ENCODE results near the gene KIF6.

The KIF6 gene

DNA sequence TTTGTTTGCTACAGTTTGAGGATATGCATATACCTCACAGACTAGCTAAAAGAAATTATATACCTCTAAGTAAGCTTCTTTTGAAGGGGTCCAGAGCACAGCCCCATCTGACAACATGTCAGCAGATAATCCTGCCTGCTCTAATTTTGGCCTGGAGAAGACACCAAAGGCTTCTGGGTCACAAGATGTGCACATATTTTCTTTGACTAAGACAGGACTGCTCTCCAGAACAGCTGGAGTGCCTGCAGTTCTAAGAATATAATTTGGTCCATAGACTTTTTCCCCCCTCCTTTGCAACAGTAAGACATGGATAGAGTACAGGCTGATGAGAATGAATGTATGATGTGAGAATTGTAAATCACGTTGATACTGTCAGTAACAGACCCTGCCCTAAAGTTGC lies 294.8 kb downstream of the KIF6 start:
- Histone ChIP-seq H3K36me3 (ENCODE audit: low read length) (no peaks in the 10 kb centered on the region), H3K4me3 (ENCODE audit: insufficient read depth, low read length, poor library complexity, severe bottlenecking) (no peak overlapping the region), H3K9me2 (replicated peaks; ENCODE audit: insufficient read depth, low read length) (no peaks in the 10 kb centered on the region), H4K20me1 (ENCODE audit: low read depth, low read length) (no peaks in the 10 kb centered on the region), H3K9me3 (ENCODE audit: insufficient read depth, low read length) (no peaks in the 10 kb centered on the region), H2AFZ (ENCODE audit: low read depth, low read length, severe bottlenecking) (no peak overlapping the region), H3K27ac (ENCODE audit: low read depth, low read length) (no peak overlapping the region), H3K9ac (ENCODE audit: low read length) (no peak overlapping the region), H3K4me2 (ENCODE audit: low read depth, low read length, poor library complexity, severe bottlenecking) (no peak overlapping the region), H3K27me3 (ENCODE audit: low read length) (no peaks in the 10 kb centered on the region), H3F3A (ENCODE audit: insufficient read depth) (no peaks in the 10 kb centered on the region), H3K79me2 (ENCODE audit: insufficient read depth, low read length) (no peaks in the 10 kb centered on the region)
- TF ChIP-seq EZH2phosphoT487 (conservative IDR thresholded peaks at IDR 0.05; ENCODE audit: low read length): no peak
- TF ChIP-seq, protein P1, sequence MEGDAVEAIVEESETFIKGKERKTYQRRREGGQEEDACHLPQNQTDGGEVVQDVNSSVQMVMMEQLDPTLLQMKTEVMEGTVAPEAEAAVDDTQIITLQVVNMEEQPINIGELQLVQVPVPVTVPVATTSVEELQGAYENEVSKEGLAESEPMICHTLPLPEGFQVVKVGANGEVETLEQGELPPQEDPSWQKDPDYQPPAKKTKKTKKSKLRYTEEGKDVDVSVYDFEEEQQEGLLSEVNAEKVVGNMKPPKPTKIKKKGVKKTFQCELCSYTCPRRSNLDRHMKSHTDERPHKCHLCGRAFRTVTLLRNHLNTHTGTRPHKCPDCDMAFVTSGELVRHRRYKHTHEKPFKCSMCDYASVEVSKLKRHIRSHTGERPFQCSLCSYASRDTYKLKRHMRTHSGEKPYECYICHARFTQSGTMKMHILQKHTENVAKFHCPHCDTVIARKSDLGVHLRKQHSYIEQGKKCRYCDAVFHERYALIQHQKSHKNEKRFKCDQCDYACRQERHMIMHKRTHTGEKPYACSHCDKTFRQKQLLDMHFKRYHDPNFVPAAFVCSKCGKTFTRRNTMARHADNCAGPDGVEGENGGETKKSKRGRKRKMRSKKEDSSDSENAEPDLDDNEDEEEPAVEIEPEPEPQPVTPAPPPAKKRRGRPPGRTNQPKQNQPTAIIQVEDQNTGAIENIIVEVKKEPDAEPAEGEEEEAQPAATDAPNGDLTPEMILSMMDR (IDR thresholded peaks at IDR 0.05; ENCODE audit: insufficient read depth, low read length, poor library complexity, severe bottlenecking): no peak

DNA sequence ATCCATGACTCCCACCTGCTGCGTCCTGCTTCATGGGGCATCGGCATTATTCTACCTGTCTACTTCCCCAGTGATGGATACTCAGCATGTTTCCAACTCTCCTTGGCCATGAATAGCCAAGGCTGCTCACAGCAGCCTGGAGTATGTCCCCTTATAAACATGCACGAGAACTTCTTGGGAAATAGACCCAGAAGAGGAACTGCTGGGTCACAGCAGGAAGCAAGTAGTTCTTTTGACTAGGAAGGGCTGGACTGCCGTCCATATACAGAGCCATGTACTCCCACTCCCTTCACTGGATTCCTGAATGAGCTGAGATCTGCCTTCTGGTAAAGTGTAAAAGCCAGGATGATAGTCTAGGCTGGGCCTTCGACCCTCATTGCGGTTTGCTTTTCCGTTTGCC lies 296.4 kb downstream of the KIF6 start:
- Histone ChIP-seq H3F3A (ENCODE audit: insufficient read depth) (no peaks in the 10 kb centered on the region), H4K20me1 (ENCODE audit: low read depth, low read length) (no peaks in the 10 kb centered on the region), H3K36me3 (ENCODE audit: low read length) (no peaks in the 10 kb centered on the region), H3K9me3 (ENCODE audit: insufficient read depth, low read length) (no peaks in the 10 kb centered on the region), H3K79me2 (ENCODE audit: insufficient read depth, low read length) (no peaks in the 10 kb centered on the region), H3K4me3 (ENCODE audit: insufficient read depth, low read length, poor library complexity, severe bottlenecking) (no peak overlapping the region), H3K27ac (ENCODE audit: low read depth, low read length) (no peak overlapping the region), H3K9ac (ENCODE audit: low read length) (no peak overlapping the region), H2AFZ (ENCODE audit: low read depth, low read length, severe bottlenecking) (no peak overlapping the region), H3K9me2 (replicated peaks; ENCODE audit: insufficient read depth, low read length) (no peaks in the 10 kb centered on the region), H3K27me3 (ENCODE audit: low read length) (no peaks in the 10 kb centered on the region), H3K4me2 (ENCODE audit: low read depth, low read length, poor library complexity, severe bottlenecking) (no peak overlapping the region)
- no peak for TF ChIP-seq EZH2phosphoT487 (conservative IDR thresholded peaks at IDR 0.05; ENCODE audit: low read length)

DNA sequence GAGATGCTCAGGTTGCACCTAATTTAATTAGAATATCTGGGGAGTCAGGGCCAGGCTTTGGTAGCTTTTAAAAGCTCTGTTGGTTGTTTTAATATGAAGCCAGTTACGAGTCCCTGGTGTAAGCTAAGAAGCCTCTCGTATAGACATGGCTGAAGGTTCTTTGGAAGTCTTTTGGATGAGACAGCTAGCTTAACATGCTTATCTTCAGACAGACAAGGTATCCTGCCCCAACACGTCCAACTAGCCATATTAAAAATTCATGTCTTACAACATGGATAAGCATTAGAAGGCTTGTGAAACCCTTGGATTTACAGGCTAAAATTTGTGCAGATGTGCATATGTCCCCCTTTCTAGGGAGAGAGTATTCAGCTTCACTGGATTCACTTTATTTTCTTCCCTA lies 297.1 kb downstream of the KIF6 start:
- Histone ChIP-seq H3K27me3 (ENCODE audit: low read length) (no peaks in the 10 kb centered on the region), H3K36me3 (ENCODE audit: low read length) (no peaks in the 10 kb centered on the region), H3K27ac (ENCODE audit: low read depth, low read length) (no peak overlapping the region), H3K79me2 (ENCODE audit: insufficient read depth, low read length) (no peaks in the 10 kb centered on the region), H3F3A (ENCODE audit: insufficient read depth) (no peaks in the 10 kb centered on the region), H4K20me1 (ENCODE audit: low read depth, low read length) (no peaks in the 10 kb centered on the region), H3K9me3 (ENCODE audit: insufficient read depth, low read length) (no peaks in the 10 kb centered on the region), H3K9me2 (replicated peaks; ENCODE audit: insufficient read depth, low read length) (no peaks in the 10 kb centered on the region), H3K9ac (ENCODE audit: low read length) (no peak overlapping the region), H3K4me2 (ENCODE audit: low read depth, low read length, poor library complexity, severe bottlenecking) (no peak overlapping the region), H3K4me3 (ENCODE audit: insufficient read depth, low read length, poor library complexity, severe bottlenecking) (no peak overlapping the region), H2AFZ (ENCODE audit: low read depth, low read length, severe bottlenecking) (no peak overlapping the region)
- TF ChIP-seq, protein P1 (IDR thresholded peaks at IDR 0.05; ENCODE audit: insufficient read depth, low read length, poor library complexity, severe bottlenecking): no peak
- no peak for TF ChIP-seq EZH2phosphoT487 (conservative IDR thresholded peaks at IDR 0.05; ENCODE audit: low read length)

DNA sequence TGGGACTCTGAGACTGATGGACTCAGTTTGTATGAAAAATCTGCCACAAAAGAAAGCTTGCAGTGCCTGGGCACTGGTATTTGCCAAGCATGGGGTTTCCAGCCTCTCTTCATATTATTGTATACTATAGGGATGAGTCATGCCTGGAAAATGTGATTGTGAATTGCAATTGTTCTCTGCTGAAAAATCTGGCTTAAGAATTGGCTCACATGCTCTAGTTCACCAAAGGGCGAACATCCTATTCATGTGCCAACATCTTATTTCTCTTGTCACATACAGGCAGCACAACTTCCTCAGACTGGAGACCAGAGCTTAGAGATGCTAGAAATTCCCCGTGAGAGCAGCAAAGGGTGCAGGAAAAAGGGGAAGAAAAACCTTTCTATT lies 299.1 kb downstream of the KIF6 start:
- Histone ChIP-seq H3K9me3 (ENCODE audit: insufficient read depth, low read length) (no peaks in the 10 kb centered on the region), H3K27me3 (ENCODE audit: low read length) (no peaks in the 10 kb centered on the region), H3K79me2 (ENCODE audit: insufficient read depth, low read length) (no peaks in the 10 kb centered on the region), H2AFZ (ENCODE audit: low read depth, low read length, severe bottlenecking) (no peak overlapping the region), H3K36me3 (ENCODE audit: low read length) (no peaks in the 10 kb centered on the region), H3K4me2 (ENCODE audit: low read depth, low read length, poor library complexity, severe bottlenecking) (no peak overlapping the region), H3F3A (ENCODE audit: insufficient read depth) (no peaks in the 10 kb centered on the region), H4K20me1 (ENCODE audit: low read depth, low read length) (no peaks in the 10 kb centered on the region), H3K27ac (ENCODE audit: low read depth, low read length) (no peak overlapping the region), H3K4me3 (ENCODE audit: insufficient read depth, low read length, poor library complexity, severe bottlenecking) (no peak overlapping the region), H3K9ac (ENCODE audit: low read length) (no peak overlapping the region), H3K9me2 (replicated peaks; ENCODE audit: insufficient read depth, low read length) (no peaks in the 10 kb centered on the region)
- TF ChIP-seq, protein P1 (IDR thresholded peaks at IDR 0.05; ENCODE audit: insufficient read depth, low read length, poor library complexity, severe bottlenecking): no peak
- no peak for TF ChIP-seq EZH2phosphoT487 (conservative IDR thresholded peaks at IDR 0.05; ENCODE audit: low read length)
